H9 (cell line): ENCODE data around the gene ATP1A4. TPM values are rescaled to one million over a fixed set of nuclear protein-coding genes. Genes with fewer than 3 reads are reported as not detected.

Experiments
- DNase-seq: peaks from one replicate; pipeline ENCODE4 v3.0.0-alpha.2; 2017
- H2AFZ ChIP-seq: one replicate; pipeline ENCODE4 v1.6.1; 2013; ENCODE audit warnings: mild to moderate bottlenecking, low read length, control low read depth, moderate library complexity
- H2AK5ac ChIP-seq: 2 replicates; pipeline ENCODE4 v1.6.1; 2013; ENCODE audit warnings: low read length, control low read depth, mixed read lengths; ENCODE audit not compliant: insufficient read length
- H2BK120ac ChIP-seq: one replicate; pipeline ENCODE4 v1.6.1; 2013; ENCODE audit warnings: low read depth, mild to moderate bottlenecking, low read length, control low read depth, inconsistent platforms; ENCODE audit not compliant: poor library complexity, severe bottlenecking
- H2BK12ac ChIP-seq: 2 replicates; pipeline ENCODE4 v1.6.1; 2013; ENCODE audit warnings: low read length, control low read depth, mixed read lengths, low read depth; ENCODE audit not compliant: insufficient read length
- H2BK15ac ChIP-seq: 2 replicates; pipeline ENCODE4 v1.6.1; 2013; ENCODE audit warnings: low read depth, low read length, control low read depth
- H2BK20ac ChIP-seq: one replicate; pipeline ENCODE4 v1.6.1; 2013; ENCODE audit warnings: low read depth, mild to moderate bottlenecking, low read length, control low read depth, inconsistent platforms; ENCODE audit not compliant: poor library complexity, severe bottlenecking
- H2BK5ac ChIP-seq: 2 replicates; pipeline ENCODE4 v1.6.1; 2013; ENCODE audit warnings: low read length, control low read depth, mixed read lengths; ENCODE audit not compliant: insufficient read length
- H3K14ac ChIP-seq: 2 replicates; pipeline ENCODE4 v1.6.1; 2013; ENCODE audit warnings: low read length, control low read depth; ENCODE audit not compliant: insufficient read depth
- H3K18ac ChIP-seq: 2 replicates; pipeline ENCODE4 v1.6.1; 2013; ENCODE audit warnings: low read depth, mild to moderate bottlenecking, mixed read lengths, low read length, control low read depth; ENCODE audit not compliant: insufficient read length
- H3K23ac ChIP-seq: 2 replicates; pipeline ENCODE4 v1.6.1; 2013; ENCODE audit warnings: low read length, control low read depth, mixed read lengths, low read depth; ENCODE audit not compliant: insufficient read length
- H3K23me2 ChIP-seq: 2 replicates; pipeline ENCODE4 v1.6.1; 2013; ENCODE audit warnings: low read depth, mild to moderate bottlenecking, mixed read lengths, low read length, control low read depth; ENCODE audit not compliant: insufficient read length, poor library complexity, severe bottlenecking
- H3K27ac ChIP-seq: 2 replicates; pipeline ENCODE4 v1.5.1; 2013; ENCODE audit warnings: low read length, control low read depth, mixed read lengths, low read depth; ENCODE audit not compliant: insufficient read length
- H3K27me3 ChIP-seq: 2 replicates; pipeline ENCODE4 v1.6.1; 2013; ENCODE audit warnings: low read length, control low read depth, inconsistent platforms; ENCODE audit not compliant: insufficient read depth
- H3K4ac ChIP-seq: 2 replicates; pipeline ENCODE4 v1.6.1; 2013; ENCODE audit warnings: low read depth, mild to moderate bottlenecking, control low read depth, inconsistent platforms, low read length, moderate library complexity
- H3K4me1 ChIP-seq: 2 replicates; pipeline ENCODE4 v1.6.1; 2013; ENCODE audit warnings: low read length, control low read depth, inconsistent platforms; ENCODE audit not compliant: insufficient read depth
- H3K4me2 ChIP-seq: 2 replicates; pipeline ENCODE4 v1.6.1; 2013; ENCODE audit warnings: low read length, control low read depth, mixed read lengths; ENCODE audit not compliant: insufficient read length, insufficient read depth
- H3K56ac ChIP-seq: 2 replicates; pipeline ENCODE4 v1.6.1; 2013; ENCODE audit warnings: low read depth, mild to moderate bottlenecking, mixed read lengths, low read length, control low read depth; ENCODE audit not compliant: insufficient read length
- H3K79me1 ChIP-seq: 2 replicates; pipeline ENCODE4 v1.6.1; 2013; ENCODE audit warnings: low read depth, mild to moderate bottlenecking, moderate library complexity, low read length, control low read depth, inconsistent platforms; ENCODE audit not compliant: insufficient read depth, poor library complexity, severe bottlenecking
- H3K79me2 ChIP-seq: 2 replicates; pipeline ENCODE4 v1.6.1; 2013; ENCODE audit warnings: low read length, control low read depth, inconsistent platforms; ENCODE audit not compliant: insufficient read depth
- H3K9ac ChIP-seq: 2 replicates; pipeline ENCODE4 v1.6.1; 2013; ENCODE audit warnings: low read length, control low read depth, mixed read lengths; ENCODE audit not compliant: insufficient read length; ENCODE audit errors: extremely low read depth
- H3K9me3 ChIP-seq: one replicate; pipeline ENCODE4 v1.6.1; 2013; ENCODE audit warnings: low read depth, low read length, inconsistent platforms; ENCODE audit not compliant: control insufficient read depth
- H3T11ph ChIP-seq: one replicate; pipeline ENCODE4 v1.6.1; 2013; ENCODE audit warnings: mild to moderate bottlenecking, low read length, control low read depth, inconsistent platforms
- H4K20me1 ChIP-seq: one replicate; pipeline ENCODE4 v1.6.1; 2013; ENCODE audit not compliant: control insufficient read depth, insufficient read length, insufficient read depth
- H4K5ac ChIP-seq: 2 replicates; pipeline ENCODE4 v1.6.1; 2013; ENCODE audit warnings: low read depth, mild to moderate bottlenecking, mixed read lengths, low read length, control low read depth; ENCODE audit not compliant: insufficient read length
- H4K8ac ChIP-seq: replicated peaks from 2 replicates; pipeline ENCODE4 v1.6.1; 2013; ENCODE audit warnings: low read length, control low read depth, mixed read lengths, low read depth; ENCODE audit not compliant: insufficient read length
- H4K91ac ChIP-seq: 2 replicates; pipeline ENCODE4 v1.6.1; 2013; ENCODE audit warnings: low read depth, mild to moderate bottlenecking, moderate library complexity, mixed read lengths, low read length, control low read depth; ENCODE audit not compliant: insufficient read length
- H3K27ac Mint-ChIP-seq, 3 experiments: 2 replicates in 2 of 3; 3 replicates in 1 of 3; pipeline ENCODE4 v1.8.0; 2020 to 2021; ENCODE audit warnings: mixed read lengths in 3 of 3, mild to moderate bottlenecking in 1 of 3, moderate library complexity in 1 of 3
- H3K27me3 Mint-ChIP-seq: 2 replicates; pipeline ENCODE4 v1.8.0; 2021; ENCODE audit warnings: low read depth, mild to moderate bottlenecking, moderate library complexity, mixed read lengths
- H3K36me3 Mint-ChIP-seq, 3 experiments: 2 replicates in 2 of 3; 3 replicates in 1 of 3; pipeline ENCODE4 v1.8.0; 2020 to 2021; ENCODE audit warnings: low read depth in 3 of 3, mixed read lengths in 3 of 3; ENCODE audit not compliant: insufficient read depth in 1 of 3
- H3K4me1 Mint-ChIP-seq, 2 experiments: 2 replicates each; pipeline ENCODE4 v1.8.0; 2020; ENCODE audit warnings: mixed read lengths in 2 of 2
- H3K4me3 Mint-ChIP-seq, 2 experiments: 2 replicates in 1 of 2; 3 replicates in 1 of 2; pipeline ENCODE4 v1.8.0; 2020 to 2021; ENCODE audit warnings: mild to moderate bottlenecking in 2 of 2, mixed read lengths in 2 of 2, moderate library complexity in 1 of 2
- H3K9me3 Mint-ChIP-seq, 2 experiments: 2 replicates in 1 of 2; 3 replicates in 1 of 2; pipeline ENCODE4 v1.8.0; 2020; ENCODE audit warnings: mild to moderate bottlenecking in 2 of 2, mixed read lengths in 2 of 2, moderate library complexity in 1 of 2
- WGBS: extraction: QIAGEN DNeasy Blood & Tissue Kit; methylation state at CpG from one replicate; pipeline ENCODE4 v1.1.7; 2013; ENCODE audit warnings: missing lambda C conversion rate, low lambda C conversion rate, mixed read lengths; ENCODE audit not compliant: insufficient read length; ENCODE audit errors: extremely low coverage; 5-methylcytosine and 5-hydroxymethylcytosine counted together
- total RNA-seq: library from RNA; stranded (reverse); gene quantifications from 2 replicates; pipeline ENCODE4 v1.2.1, GENCODE V29; 2021
- TF ChIP-seq, protein P1 (sequence below): fragments of 200-600 bp; sonication (generic); conservative IDR thresholded peaks from 3 replicates; pipeline ENCODE4 v1.8.0; 2021; ENCODE audit warnings: antibody characterized with exemption, mild to moderate bottlenecking

Gene ATP1A4
- total RNA-seq, 1 experiment from 2014 or later: 0.20 TPM

DNA sequence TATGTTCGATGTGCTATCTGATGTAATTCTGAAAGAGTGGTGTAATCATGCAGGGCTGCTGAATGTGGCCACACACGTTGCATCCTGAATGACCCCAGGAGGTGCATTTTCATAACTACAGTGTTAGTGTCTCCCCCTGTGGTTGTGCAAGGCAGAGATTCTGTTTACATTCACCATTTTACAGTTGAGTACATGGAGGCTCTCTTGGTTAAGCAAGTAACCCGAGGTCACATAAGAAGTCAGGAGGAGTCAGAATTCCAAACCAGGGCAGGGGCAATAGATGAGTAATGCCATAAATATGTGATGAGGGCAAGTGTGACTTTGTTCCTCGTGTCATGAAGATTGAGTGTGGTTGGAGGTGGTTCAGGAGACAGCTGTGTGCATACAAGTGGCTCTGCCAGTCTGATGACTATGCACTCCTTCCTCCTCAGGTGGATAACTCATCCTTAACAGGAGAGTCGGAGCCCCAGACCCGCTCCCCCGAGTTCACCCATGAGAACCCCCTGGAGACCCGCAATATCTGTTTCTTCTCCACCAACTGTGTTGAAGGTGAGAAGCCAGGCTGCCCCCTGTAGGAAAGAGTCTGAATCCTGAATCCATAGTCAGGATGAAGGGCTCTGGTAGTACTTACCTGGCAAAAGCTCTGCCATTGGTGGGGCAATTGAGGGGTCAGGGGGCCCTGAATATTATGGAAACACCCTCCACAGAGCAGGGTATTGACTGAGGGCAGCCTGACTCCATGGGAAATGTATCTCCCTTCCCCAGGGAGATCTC, 26.5 kb upstream of the ATP1A4 start:
- H3K27ac Mint-ChIP-seq: peak overlapping the region in 1 of 3 experiments; percentile 83; a peak in 3 of 7 replicates
- no peaks in the 10 kb centered on the region for H3K23me2 ChIP-seq
- H3K36me3 Mint-ChIP-seq: peaks cover 0 to 74% (median 66%) of the 10 kb centered on the region in 3 experiments; a peak in 5 of 7 replicates
- H2AK5ac ChIP-seq: no peak overlapping the region
- H2BK12ac ChIP-seq: no peak overlapping the region
- TF ChIP-seq, protein P1, sequence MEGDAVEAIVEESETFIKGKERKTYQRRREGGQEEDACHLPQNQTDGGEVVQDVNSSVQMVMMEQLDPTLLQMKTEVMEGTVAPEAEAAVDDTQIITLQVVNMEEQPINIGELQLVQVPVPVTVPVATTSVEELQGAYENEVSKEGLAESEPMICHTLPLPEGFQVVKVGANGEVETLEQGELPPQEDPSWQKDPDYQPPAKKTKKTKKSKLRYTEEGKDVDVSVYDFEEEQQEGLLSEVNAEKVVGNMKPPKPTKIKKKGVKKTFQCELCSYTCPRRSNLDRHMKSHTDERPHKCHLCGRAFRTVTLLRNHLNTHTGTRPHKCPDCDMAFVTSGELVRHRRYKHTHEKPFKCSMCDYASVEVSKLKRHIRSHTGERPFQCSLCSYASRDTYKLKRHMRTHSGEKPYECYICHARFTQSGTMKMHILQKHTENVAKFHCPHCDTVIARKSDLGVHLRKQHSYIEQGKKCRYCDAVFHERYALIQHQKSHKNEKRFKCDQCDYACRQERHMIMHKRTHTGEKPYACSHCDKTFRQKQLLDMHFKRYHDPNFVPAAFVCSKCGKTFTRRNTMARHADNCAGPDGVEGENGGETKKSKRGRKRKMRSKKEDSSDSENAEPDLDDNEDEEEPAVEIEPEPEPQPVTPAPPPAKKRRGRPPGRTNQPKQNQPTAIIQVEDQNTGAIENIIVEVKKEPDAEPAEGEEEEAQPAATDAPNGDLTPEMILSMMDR: peak; percentile 39; the same call in 1 of the 3 replicates
- no peak overlapping the region for H4K8ac ChIP-seq
- H3K9ac ChIP-seq: no peak overlapping the region
- no peak overlapping the region for H3K4me2 ChIP-seq
- no peak overlapping the region for H2AFZ ChIP-seq
- no peak overlapping the region for H3K4ac ChIP-seq
- no peak overlapping the region for H2BK5ac ChIP-seq
- WGBS: no CpG with 5 or more reads among the region's 8 CpGs
- no peak for DNase-seq
- no peaks in the 10 kb centered on the region; the same call in 1 of the 2 replicates for H3K4me1 ChIP-seq
- no peaks in the 10 kb centered on the region for H3K79me1 ChIP-seq
- no peak overlapping the region for H2BK20ac ChIP-seq
- H2BK15ac ChIP-seq: no peak overlapping the region
- no peak overlapping the region for H4K91ac ChIP-seq
- H4K5ac ChIP-seq: no peak overlapping the region
- peaks cover 6 to 16% of the 10 kb centered on the region in 2 experiments for H3K4me1 Mint-ChIP-seq
- no peaks in the 10 kb centered on the region for H3K79me2 ChIP-seq
- no peak overlapping the region for H3T11ph ChIP-seq
- no peaks in the 10 kb centered on the region for H4K20me1 ChIP-seq
- no peak overlapping the region for H3K18ac ChIP-seq
- H3K9me3 ChIP-seq: no peaks in the 10 kb centered on the region
- H3K27ac ChIP-seq: no peak overlapping the region
- no peaks in the 10 kb centered on the region; the same call in 1 of the 2 replicates for H3K27me3 Mint-ChIP-seq
- no peak overlapping the region for H3K23ac ChIP-seq
- no peak overlapping the region for H3K14ac ChIP-seq
- no peaks in the 10 kb centered on the region for H3K27me3 ChIP-seq
- no peak overlapping the region; a peak in 1 of 5 replicates for H3K4me3 Mint-ChIP-seq
- no peak overlapping the region for H3K56ac ChIP-seq
- H2BK120ac ChIP-seq: no peak overlapping the region
- H3K9me3 Mint-ChIP-seq: no peaks in the 10 kb centered on the region
